Measurements from ENCODE around the gene PDCD10.
A peak's percentile ranks its signal among the peaks of the same experiment; 100 is the strongest.

PDCD10 gene

GRCh38 chr3:167734498-167735232 is at the start of gene PDCD10:
Gene PDCD10 (minus strand): TSS chr3:167734892. CDS start chr3:167720157, 14,735 bp downstream.
- peak; percentile 98 for DNase-seq

- no peak for DNase-seq
These were observed 49.1 kb upstream of the PDCD10 start for GRCh38 chr3:167783781-167784180.

- no peak for DNase-seq
These were observed 45.7 kb upstream of the PDCD10 start for GRCh38 chr3:167780214-167780883.

GRCh38 chr3:167777356-167777755 is 42.7 kb upstream of the PDCD10 start:
- no peak for DNase-seq

GRCh38 chr3:167776066-167776685 is 41.5 kb upstream of the PDCD10 start:
- no peak for DNase-seq

GRCh38 chr3:167773584-167773983 is 38.9 kb upstream of the PDCD10 start:
- no peak for DNase-seq

GRCh38 chr3:167772992-167773391 is 38.3 kb upstream of the PDCD10 start:
- no peak for DNase-seq

- DNase-seq = no peak
These were observed 27.6 kb upstream of the PDCD10 start for GRCh38 chr3:167762296-167762695.

- no peak for DNase-seq
These were observed 26.6 kb upstream of the PDCD10 start for GRCh38 chr3:167761302-167761701.

- no peak for DNase-seq
These were observed 19.4 kb upstream of the PDCD10 start for GRCh38 chr3:167754049-167754448.

- no peak for DNase-seq
These were observed 15.7 kb upstream of the PDCD10 start for GRCh38 chr3:167750272-167750971.

- DNase-seq = no peak
These were observed 15.0 kb upstream of the PDCD10 start for GRCh38 chr3:167749728-167750127.

- no peak for DNase-seq
These were observed 14.5 kb upstream of the PDCD10 start for GRCh38 chr3:167749209-167749608.

- no peak for DNase-seq
These were observed 9.1 kb upstream of the PDCD10 start for GRCh38 chr3:167743799-167744198.

- DNase-seq = no peak
These were observed 7.6 kb upstream of the PDCD10 start for GRCh38 chr3:167742338-167742737.

- peak; percentile 13 for DNase-seq
These were observed 6.4 kb upstream of the PDCD10 start for GRCh38 chr3:167740961-167741587.

GRCh38 chr3:167739190-167739810 is 4.6 kb upstream of the PDCD10 start:
- no peak for DNase-seq

GRCh38 chr3:167738037-167738436 is 3.3 kb upstream of the PDCD10 start:
- no peak for DNase-seq

- DNase-seq = no peak
These were observed 2.3 kb upstream of the PDCD10 start for GRCh38 chr3:167736997-167737396.

GRCh38 chr3:167736264-167736787 is 1.6 kb upstream of the PDCD10 start:
- DNase-seq = no peak

- DNase-seq = peak; percentile 93
These were observed 794 bp upstream of the PDCD10 start, which contains the start of gene SERPINI1 for GRCh38 chr3:167735233-167736138. Gene SERPINI1 (plus strand): TSS chr3:167735721. CDS start chr3:167789129, 53,408 bp downstream.

All from NCI-H526 treated with DMSO at 0.1 percent for 48 hours (cell line).